Measurements from ENCODE around the gene NECAP2. TPM values are rescaled to one million over a fixed set of nuclear protein-coding genes. Genes with fewer than 3 reads are reported as not detected.

The NECAP2 gene
- polyA plus RNA-seq, 1 experiment: 108 TPM

GRCh38 chr1:16442265-16442664, 1.7 kb downstream of the NECAP2 start:
- H3K4me3 ChIP-seq (ENCODE audit: low read depth, low read length): no peak overlapping the region
- no peak overlapping the region for H3K27ac ChIP-seq (ENCODE audit: low read depth, low read length)
- peaks cover 6% of the 10 kb centered on the region; the same call in 1 of the 2 replicates for H3K9me3 ChIP-seq (ENCODE audit: control insufficient read depth, insufficient read depth, low read length)
- ChIA-PET CTCF (interaction anchor here (0.6 to 1.5 kb wide), 2 partner anchors 17 to 134 kb away, joined by 4 to 6 read pairs; no protein-coding TSS in a partner anchor), POLR2A (no interaction called here)
- H3K27me3 ChIP-seq (ENCODE audit: control insufficient read depth, insufficient read depth, low read length): no peaks in the 10 kb centered on the region
- DNase-seq (ENCODE audit: low read depth, low spot score): no peak
- no peak for TF ChIP-seq CTCF (IDR thresholded peaks at IDR 0.05; ENCODE audit: low read depth, low read length)

- ChIA-PET POLR2A (no interaction called here), CTCF (no interaction called here)
- TF ChIP-seq CTCF (IDR thresholded peaks at IDR 0.05; ENCODE audit: low read depth, low read length): no peak
- no peak overlapping the region for H3K4me3 ChIP-seq (ENCODE audit: low read depth, low read length)
- no peak for DNase-seq (ENCODE audit: low read depth, low spot score)
- H3K27ac ChIP-seq (ENCODE audit: low read depth, low read length): no peak overlapping the region
- no peaks in the 10 kb centered on the region for H3K27me3 ChIP-seq (ENCODE audit: control insufficient read depth, insufficient read depth, low read length)
- H3K9me3 ChIP-seq (ENCODE audit: control insufficient read depth, insufficient read depth, low read length): peaks cover 6% of the 10 kb centered on the region; the same call in 1 of the 2 replicates
Measured at GRCh38 chr1:16442941-16443340, 2.4 kb downstream of the NECAP2 start.

GRCh38 chr1:16443975-16444770, 3.6 kb downstream of the NECAP2 start:
- Histone ChIP-seq H3K9me3 (ENCODE audit: control insufficient read depth, insufficient read depth, low read length) (peaks cover 6% of the 10 kb centered on the region; the same call in 1 of the 2 replicates), H3K27me3 (ENCODE audit: control insufficient read depth, insufficient read depth, low read length) (no peaks in the 10 kb centered on the region), H3K4me3 (ENCODE audit: low read depth, low read length) (no peak overlapping the region), H3K27ac (ENCODE audit: low read depth, low read length) (no peak overlapping the region)
- DNase-seq (ENCODE audit: low read depth, low spot score): no peak
- POLR2A ChIA-PET: no interaction called here
- CTCF ChIA-PET: interaction anchor here (0.8 kb wide), 1 partner anchor 177 kb away, joined by 3 read pairs; no protein-coding TSS in a partner anchor
- no peak for TF ChIP-seq CTCF (IDR thresholded peaks at IDR 0.05; ENCODE audit: low read depth, low read length)

- Histone ChIP-seq H3K27ac (ENCODE audit: low read depth, low read length) (no peak overlapping the region), H3K27me3 (ENCODE audit: control insufficient read depth, insufficient read depth, low read length) (no peaks in the 10 kb centered on the region), H3K4me3 (ENCODE audit: low read depth, low read length) (no peak overlapping the region), H3K9me3 (ENCODE audit: control insufficient read depth, insufficient read depth, low read length) (peaks cover 6% of the 10 kb centered on the region; the same call in 1 of the 2 replicates)
- DNase-seq (ENCODE audit: low read depth, low spot score): no peak
- ChIA-PET POLR2A (no interaction called here), CTCF (no interaction called here)
- TF ChIP-seq CTCF (IDR thresholded peaks at IDR 0.05; ENCODE audit: low read depth, low read length): no peak
Measured at GRCh38 chr1:16445052-16445451, 4.5 kb downstream of the NECAP2 start.

GRCh38 chr1:16446116-16446515, 5.6 kb downstream of the NECAP2 start:
- CTCF ChIA-PET: no interaction called here
- POLR2A ChIA-PET: interaction anchor here (0.5 to 0.7 kb wide), 2 partner anchors 54 to 81 kb away, joined by 3 read pairs; no protein-coding TSS in a partner anchor

More at GRCh38 chr1:16446116-16446515, 5.6 kb downstream of the NECAP2 start:
- DNase-seq (ENCODE audit: low read depth, low spot score): no peak
- Histone ChIP-seq H3K9me3 (ENCODE audit: control insufficient read depth, insufficient read depth, low read length) (peaks cover 1% of the 10 kb centered on the region; the same call in 1 of the 2 replicates), H3K27me3 (ENCODE audit: control insufficient read depth, insufficient read depth, low read length) (no peaks in the 10 kb centered on the region), H3K27ac (ENCODE audit: low read depth, low read length) (no peak overlapping the region), H3K4me3 (ENCODE audit: low read depth, low read length) (no peak overlapping the region)
- TF ChIP-seq CTCF (IDR thresholded peaks at IDR 0.05; ENCODE audit: low read depth, low read length): no peak

Measured in AG04450 (cell line).